Esophagus (tissue), 2 donors: ENCODE results near the gene HPS1. TPM values are rescaled to one million over a fixed set of nuclear protein-coding genes. Genes with fewer than 3 reads are reported as not detected.

ENCODE experiments used
- H3K27ac ChIP-seq, 2 donors: one replicate each; pipeline ENCODE4 v1.5.1; 2013; ENCODE audit warnings: low read depth in 2 of 2, mild to moderate bottlenecking in 2 of 2, inconsistent platforms in 1 of 2, low read length in 1 of 2, moderate library complexity in 1 of 2
- H3K27me3 ChIP-seq, 2 donors: one replicate each; pipeline ENCODE4 v1.6.1; 2013; ENCODE audit warnings: low read length in 2 of 2, control low read depth in 1 of 2, mild to moderate bottlenecking in 1 of 2; ENCODE audit not compliant: insufficient read depth in 2 of 2, control insufficient read depth in 1 of 2
- H3K36me3 ChIP-seq, 2 donors: one replicate each; pipeline ENCODE4 v1.6.1; 2013; ENCODE audit warnings: low read length in 1 of 2; ENCODE audit not compliant: control insufficient read depth in 2 of 2, insufficient read depth in 2 of 2
- H3K4me1 ChIP-seq, 2 donors: one replicate each; pipeline ENCODE4 v1.6.1; 2013; ENCODE audit warnings: low read length in 1 of 2; ENCODE audit not compliant: control insufficient read depth in 2 of 2, insufficient read depth in 2 of 2
- H3K4me3 ChIP-seq, 2 donors: one replicate each; pipeline ENCODE4 v1.5.1; 2013; ENCODE audit warnings: low read length in 2 of 2, mild to moderate bottlenecking in 2 of 2, low read depth in 1 of 2, moderate library complexity in 1 of 2
- H3K9me3 ChIP-seq, 2 donors: one replicate each; pipeline ENCODE4 v1.6.1; 2013; ENCODE audit warnings: mild to moderate bottlenecking in 2 of 2, low read depth in 1 of 2, low read length in 1 of 2, moderate library complexity in 1 of 2; ENCODE audit not compliant: control insufficient read depth in 2 of 2, insufficient read depth in 1 of 2
- WGBS, 2 donors: extraction: QIAGEN DNeasy Blood & Tissue Kit; methylation state at CpG; one replicate each; pipeline ENCODE4 v1.1.7; 2013; 5-methylcytosine and 5-hydroxymethylcytosine counted together
- polyA plus RNA-seq, 2 donors: library from polyadenylated mRNA; stranded (reverse); fragments of 200-250 nt; gene quantifications; one replicate each; pipeline ENCODE4 v1.2.3, GENCODE V29; 2013
- donor health status: healthy with polysubstance abuse.
- donor health status: Bipolar disorder and iron deficiency.

The HPS1 gene
- polyA plus RNA-seq, 2 donors, result 20.4 to 24.6 TPM

GRCh38 chr10:98424295-98425254 is 22.2 kb downstream of the HPS1 start:
- Histone ChIP-seq H3K9me3 (no peaks in the 10 kb centered on the region), H3K4me1 (no peaks in the 10 kb centered on the region), H3K27me3 (no peaks in the 10 kb centered on the region), H3K4me3 (no peak overlapping the region), H3K27ac (no peak overlapping the region), H3K36me3 (peaks cover 15 to 36% of the 10 kb centered on the region in 2 donors)
- 83 to 88% methylated on average over 23 of the region's 23 CpGs for whole genome bisulfite sequencing, 2 donors

- Histone ChIP-seq H3K4me1 (no peaks in the 10 kb centered on the region), H3K4me3 (no peak overlapping the region), H3K27ac (no peak overlapping the region), H3K27me3 (no peaks in the 10 kb centered on the region), H3K9me3 (no peaks in the 10 kb centered on the region), H3K36me3 (peaks cover 20 to 39% of the 10 kb centered on the region in 2 donors)
- WGBS, 2 donors, result 79 to 90% methylated on average over 9 of the region's 9 CpGs
Observed at GRCh38 chr10:98423691-98424120, 23.0 kb downstream of the HPS1 start.

GRCh38 chr10:98422182-98422581 is 24.6 kb downstream of the HPS1 start:
- Histone ChIP-seq H3K27ac (no peak overlapping the region), H3K4me3 (no peak overlapping the region), H3K9me3 (no peaks in the 10 kb centered on the region), H3K27me3 (no peaks in the 10 kb centered on the region), H3K36me3 (peaks cover 27 to 44% of the 10 kb centered on the region in 2 donors), H3K4me1 (no peaks in the 10 kb centered on the region)
- whole genome bisulfite sequencing, 2 donors, result 90 to 93% methylated on average over 10 of the region's 10 CpGs

GRCh38 chr10:98420786-98421185 is 25.9 kb downstream of the HPS1 start:
- Histone ChIP-seq H3K9me3 (no peaks in the 10 kb centered on the region), H3K4me3 (no peak overlapping the region), H3K27me3 (no peaks in the 10 kb centered on the region), H3K4me1 (no peaks in the 10 kb centered on the region), H3K27ac (no peak overlapping the region), H3K36me3 (peaks cover 27 to 43% of the 10 kb centered on the region in 2 donors)
- 81 to 86% methylated on average over 9 of the region's 9 CpGs for WGBS, 2 donors

GRCh38 chr10:98419469-98420261 is 27.1 kb downstream of the HPS1 start:
- Histone ChIP-seq H3K27me3 (no peaks in the 10 kb centered on the region), H3K36me3 (peaks cover 27 to 38% of the 10 kb centered on the region in 2 donors), H3K9me3 (no peaks in the 10 kb centered on the region), H3K4me1 (peaks cover 7 to 9% of the 10 kb centered on the region in 2 donors), H3K27ac (no peak overlapping the region), H3K4me3 (no peak overlapping the region)
- 93 to 95% methylated on average over 17 of the region's 17 CpGs for WGBS, 2 donors

GRCh38 chr10:98418665-98419468 is 27.9 kb downstream of the HPS1 start:
- no peak overlapping the region for H3K27ac ChIP-seq
- no peaks in the 10 kb centered on the region for H3K27me3 ChIP-seq
- WGBS, 2 donors, result 91% methylated on average over 18 of the region's 18 CpGs
- H3K4me1 ChIP-seq, result peaks cover 7 to 13% of the 10 kb centered on the region in 2 donors
- H3K36me3 ChIP-seq, result peaks cover 27 to 38% of the 10 kb centered on the region in 2 donors
- no peak overlapping the region for H3K4me3 ChIP-seq
- H3K9me3 ChIP-seq, result no peaks in the 10 kb centered on the region

GRCh38 chr10:98417973-98418664 is 28.6 kb downstream of the HPS1 start:
- peaks cover 22 to 32% of the 10 kb centered on the region in 2 donors for H3K36me3 ChIP-seq
- no peak overlapping the region for H3K27ac ChIP-seq
- no peaks in the 10 kb centered on the region for H3K27me3 ChIP-seq
- WGBS, 2 donors, result 87 to 90% methylated on average over 21 of the region's 21 CpGs
- peaks cover 7 to 13% of the 10 kb centered on the region in 2 donors for H3K4me1 ChIP-seq
- no peaks in the 10 kb centered on the region for H3K9me3 ChIP-seq
- no peak overlapping the region for H3K4me3 ChIP-seq

GRCh38 chr10:98417481-98417959 is 29.2 kb downstream of the HPS1 start:
- no peaks in the 10 kb centered on the region for H3K9me3 ChIP-seq
- no peaks in the 10 kb centered on the region for H3K27me3 ChIP-seq
- no peak overlapping the region for H3K4me3 ChIP-seq
- no peak overlapping the region for H3K27ac ChIP-seq
- 90 to 91% methylated on average over 19 of the region's 19 CpGs for WGBS, 2 donors
- peaks cover 20 to 32% of the 10 kb centered on the region in 2 donors for H3K36me3 ChIP-seq
- H3K4me1 ChIP-seq, result peaks cover 7 to 13% of the 10 kb centered on the region in 2 donors
